Bronchial epithelial cell (primary cell): ENCODE measurements around the gene RAP1GAP2. TPM values are rescaled to one million over a fixed set of nuclear protein-coding genes. Genes with fewer than 3 reads are reported as not detected.

Source experiments
- DNase-seq: peaks from one replicate; pipeline ENCODE4 v3.0.0-alpha.2; 2010; ENCODE audit warnings: low read depth
- FAIRE-seq: peaks from 2 replicates; lab custom pipeline; 2011; peaks lifted over from hg19 to GRCh38; lab: Jason Lieb, UNC
- H3K27me3 ChIP-seq: 2 replicates; pipeline ENCODE4 v1.5.1; 2011; ENCODE audit warnings: low read length; ENCODE audit not compliant: control insufficient read depth, insufficient read depth
- H3K36me3 ChIP-seq: 2 replicates; pipeline ENCODE4 v1.5.1; 2011; ENCODE audit warnings: low read length; ENCODE audit not compliant: control insufficient read depth, insufficient read depth
- H3K4me3 ChIP-seq: 2 replicates; pipeline ENCODE4 v1.5.1; 2011; ENCODE audit warnings: mild to moderate bottlenecking, low read depth, low read length, control low read depth
- total RNA-seq: library from RNA; depleted of rRNA; stranded (reverse); fragments of >200 nt; gene quantifications from 2 replicates; pipeline ENCODE4 v1.2.1, GENCODE V29; 2014
- TF ChIP-seq, protein P1 (sequence below): IDR thresholded peaks from 2 replicates; pipeline ENCODE4 v1.5.1; 2011; ENCODE audit warnings: mild to moderate bottlenecking, moderate library complexity, low read length, control low read depth, inconsistent platforms; ENCODE audit not compliant: insufficient read depth, severe bottlenecking

Gene RAP1GAP2
- total RNA-seq, 1 donor from 2014 or later: 15.0 TPM

DNA sequence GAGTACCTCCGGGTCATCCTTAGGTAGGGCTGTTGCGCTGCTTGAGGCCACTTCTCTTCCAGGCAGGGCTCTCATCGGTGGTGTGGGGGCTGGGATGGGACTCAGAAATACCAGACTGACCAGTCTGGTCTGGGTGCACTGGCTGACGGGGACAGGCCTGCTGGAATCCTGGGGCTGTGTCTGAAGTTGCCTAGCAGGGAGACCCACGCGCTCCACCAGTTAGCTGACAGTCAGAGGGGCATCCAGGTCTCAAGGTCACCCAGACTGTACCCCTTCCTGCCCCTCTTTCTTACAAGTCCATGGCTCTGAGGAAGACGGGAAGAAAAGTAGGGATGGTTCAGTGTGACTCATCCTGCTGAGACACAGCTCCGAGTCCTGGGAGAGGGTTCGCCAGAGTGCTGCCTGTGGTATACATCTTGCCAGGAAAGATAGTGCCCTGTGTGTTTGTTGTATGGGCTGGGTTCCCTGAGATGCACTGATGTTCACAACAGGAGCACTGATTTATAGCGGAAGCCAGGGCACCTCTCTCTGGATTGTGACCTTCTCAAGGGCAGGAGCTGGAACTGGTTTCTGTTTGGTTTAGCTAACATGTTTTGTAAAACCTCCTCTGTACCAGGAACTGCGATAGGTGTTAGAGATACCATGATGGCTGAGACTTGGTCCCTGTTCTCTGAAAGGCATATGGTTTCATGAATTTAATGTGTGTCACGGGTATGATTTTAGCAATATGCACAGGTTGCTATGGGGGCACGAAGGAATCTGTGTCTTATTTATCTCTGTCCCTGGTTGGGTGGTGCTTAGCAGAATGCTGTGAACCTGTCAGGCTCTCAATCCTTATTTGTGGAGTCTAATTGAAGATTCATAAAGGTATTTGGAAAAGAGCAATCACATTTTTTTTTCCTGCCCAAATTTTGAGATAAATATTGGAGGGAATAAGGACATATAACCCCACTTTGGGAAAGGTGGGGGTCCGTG is 169.7 kb downstream of the RAP1GAP2 start:
- DNase-seq (peak; percentile 76), FAIRE-seq (peak; percentile 52)
- H3K27me3 ChIP-seq: no peaks in the 10 kb centered on the region

DNA sequence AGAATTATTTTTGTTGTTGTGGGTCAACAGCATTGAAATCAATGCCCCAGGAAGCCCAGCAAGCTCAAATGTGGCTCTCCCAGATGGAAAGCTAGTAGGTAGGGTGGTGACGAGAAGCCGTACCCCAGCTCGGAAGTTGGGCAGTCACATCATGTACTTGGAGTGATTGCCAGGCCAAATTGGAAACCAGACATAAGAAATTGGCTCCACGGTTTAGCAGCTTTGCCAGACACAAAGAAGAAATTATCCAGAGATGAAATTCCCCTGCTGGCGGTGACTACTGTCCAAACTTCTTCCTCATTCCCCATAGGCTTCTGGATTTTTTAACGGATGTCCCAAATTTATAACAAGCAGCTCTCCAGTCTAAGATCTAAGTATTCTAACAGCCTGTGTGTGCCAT is 171.3 kb downstream of the RAP1GAP2 start:
- Histone ChIP-seq H3K4me3 (no peak overlapping the region), H3K27me3 (no peaks in the 10 kb centered on the region), H3K36me3 (peaks cover 2% of the 10 kb centered on the region)
- DNase-seq: no peak
- FAIRE-seq: no peak
- TF ChIP-seq, protein P1, sequence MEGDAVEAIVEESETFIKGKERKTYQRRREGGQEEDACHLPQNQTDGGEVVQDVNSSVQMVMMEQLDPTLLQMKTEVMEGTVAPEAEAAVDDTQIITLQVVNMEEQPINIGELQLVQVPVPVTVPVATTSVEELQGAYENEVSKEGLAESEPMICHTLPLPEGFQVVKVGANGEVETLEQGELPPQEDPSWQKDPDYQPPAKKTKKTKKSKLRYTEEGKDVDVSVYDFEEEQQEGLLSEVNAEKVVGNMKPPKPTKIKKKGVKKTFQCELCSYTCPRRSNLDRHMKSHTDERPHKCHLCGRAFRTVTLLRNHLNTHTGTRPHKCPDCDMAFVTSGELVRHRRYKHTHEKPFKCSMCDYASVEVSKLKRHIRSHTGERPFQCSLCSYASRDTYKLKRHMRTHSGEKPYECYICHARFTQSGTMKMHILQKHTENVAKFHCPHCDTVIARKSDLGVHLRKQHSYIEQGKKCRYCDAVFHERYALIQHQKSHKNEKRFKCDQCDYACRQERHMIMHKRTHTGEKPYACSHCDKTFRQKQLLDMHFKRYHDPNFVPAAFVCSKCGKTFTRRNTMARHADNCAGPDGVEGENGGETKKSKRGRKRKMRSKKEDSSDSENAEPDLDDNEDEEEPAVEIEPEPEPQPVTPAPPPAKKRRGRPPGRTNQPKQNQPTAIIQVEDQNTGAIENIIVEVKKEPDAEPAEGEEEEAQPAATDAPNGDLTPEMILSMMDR: no peak

More for the DNA sequence above, 169.7 kb downstream of the RAP1GAP2 start:
- TF ChIP-seq, protein P1: no peak
- Histone ChIP-seq H3K4me3 (no peak overlapping the region), H3K36me3 (peaks cover 2% of the 10 kb centered on the region)

DNA sequence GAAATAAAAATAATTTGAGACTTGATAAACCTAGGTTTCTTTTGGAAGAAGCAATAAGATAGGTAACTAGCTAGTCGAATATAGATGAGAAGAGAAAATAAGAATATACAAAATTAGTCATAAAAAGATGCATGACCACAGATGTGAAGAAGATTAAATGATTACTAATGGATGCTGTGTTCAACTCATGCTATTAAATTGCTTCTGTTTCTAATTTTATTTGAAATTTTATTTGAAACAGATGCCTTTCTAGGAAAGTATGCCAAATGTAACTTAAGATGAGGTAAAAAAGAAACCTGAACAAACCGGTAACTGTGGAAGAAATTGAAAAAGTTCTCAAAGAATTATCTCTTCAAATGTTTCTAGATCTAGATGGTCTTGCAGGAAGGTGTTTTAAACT is 175.6 kb downstream of the RAP1GAP2 start:
- no peaks in the 10 kb centered on the region for H3K27me3 ChIP-seq
- FAIRE-seq: no peak

DNA sequence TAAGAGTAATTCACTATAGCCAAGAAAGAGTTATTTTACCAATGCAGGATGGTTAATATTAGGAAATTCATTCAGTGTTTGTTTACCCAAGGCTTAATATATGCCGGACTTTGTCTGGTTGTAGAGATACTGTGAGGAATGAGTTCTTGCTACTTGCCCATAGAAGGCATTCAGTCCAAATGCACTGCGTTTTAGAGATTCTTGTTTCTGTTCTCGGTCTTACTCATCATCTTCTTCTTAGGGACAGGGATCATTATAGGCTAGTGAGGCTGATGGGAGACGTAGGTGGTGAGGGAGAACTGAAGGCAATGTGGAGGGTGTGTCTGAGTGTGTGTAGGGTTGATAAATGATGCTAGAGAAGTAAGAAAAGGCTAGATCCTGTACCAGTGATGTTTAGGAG is 176.5 kb downstream of the RAP1GAP2 start:
- TF ChIP-seq, protein P1: no peak
- no peaks in the 10 kb centered on the region for H3K36me3 ChIP-seq
- DNase-seq (no peak), FAIRE-seq (peak; percentile 50)
- H3K27me3 ChIP-seq: no peaks in the 10 kb centered on the region
- no peak overlapping the region for H3K4me3 ChIP-seq

More for the DNA sequence above, 175.6 kb downstream of the RAP1GAP2 start:
- TF ChIP-seq, protein P1: no peak
- Histone ChIP-seq H3K36me3 (peaks cover 2% of the 10 kb centered on the region), H3K4me3 (no peak overlapping the region)
- no peak for DNase-seq

DNA sequence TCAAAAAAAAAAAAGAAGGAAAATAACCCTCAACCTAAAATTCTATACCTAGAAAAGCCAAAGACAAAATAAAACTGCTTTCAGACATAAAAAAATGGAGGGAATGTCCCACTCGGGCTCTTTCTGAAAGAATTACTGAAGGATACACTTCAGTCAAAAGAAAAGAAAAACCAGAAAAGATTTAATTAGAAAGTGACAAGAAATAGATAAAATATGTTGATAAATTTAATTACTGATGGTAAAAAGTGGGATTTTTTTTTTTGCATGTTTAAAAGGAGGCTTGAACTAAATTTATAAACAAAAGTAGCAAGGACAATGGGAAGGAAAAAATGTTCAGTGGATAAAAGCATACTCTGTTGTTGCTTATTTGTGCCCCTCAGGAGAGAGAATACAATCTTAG is 178.1 kb downstream of the RAP1GAP2 start:
- TF ChIP-seq, protein P1: no peak
- FAIRE-seq (no peak), DNase-seq (no peak)
- Histone ChIP-seq H3K4me3 (no peak overlapping the region), H3K36me3 (no peaks in the 10 kb centered on the region), H3K27me3 (no peaks in the 10 kb centered on the region)
